Prostate gland (tissue), 2 donors: ENCODE data around the gene ZNF354C.

Experiments used
- CTCF ChIP-seq, 4 experiments: fragments of 200-600 bp in 2 of 4; fragments of 450-650 bp in 2 of 4; sonication (generic) in 2 of 4; IDR thresholded peaks; 1 replicate in 3 of 4; 2 replicates in 1 of 4; pipeline ENCODE4 v1.5.1; 2016 to 2019; ENCODE audit warnings: antibody characterized with exemption in 4 of 4, mild to moderate bottlenecking in 2 of 4, moderate library complexity in 2 of 4
- POLR2A ChIP-seq: fragments of 450-650 bp; IDR thresholded peaks from one replicate; pipeline ENCODE4 v1.6.1; 2016; ENCODE audit warnings: antibody characterized with exemption, mild to moderate bottlenecking
- POLR2AphosphoS5 ChIP-seq: sonication (generic); formaldehyde crosslinking; IDR thresholded peaks from one replicate; pipeline ENCODE4 v1.6.1; 2017; ENCODE audit warnings: antibody characterized with exemption

GRCh38 chr5:179124853-179125788, 64.9 kb downstream of the ZNF354C start:
- TF ChIP-seq CTCF (IDR thresholded peaks at IDR 0.05) (no peak), POLR2A (no peak), POLR2AphosphoS5 (no peak)
